Astrocyte (in vitro differentiated cells and primary cell): ENCODE results near the gene DUSP10. TPM values are rescaled to one million over a fixed set of nuclear protein-coding genes. Genes with fewer than 3 reads are reported as not detected.

Experiments
- DNase-seq: peaks from one replicate; pipeline ENCODE4 v3.0.0-alpha.2; 2010; ENCODE audit warnings: low read depth
- FAIRE-seq: peaks from 2 replicates; lab custom pipeline; 2011; peaks lifted over from hg19 to GRCh38; lab: Jason Lieb, UNC
- H2AFZ ChIP-seq: 2 replicates; pipeline ENCODE4 v1.6.0; 2012; ENCODE audit warnings: low read depth, low read length, inconsistent platforms
- H3K27ac ChIP-seq: 2 replicates; pipeline ENCODE4 v1.5.1; 2011; ENCODE audit warnings: low read depth, low read length, inconsistent platforms
- H3K27me3 ChIP-seq: 2 replicates; pipeline ENCODE4 v1.6.0; 2011; ENCODE audit warnings: low read length, inconsistent platforms; ENCODE audit not compliant: insufficient read depth
- H3K36me3 ChIP-seq: 2 replicates; pipeline ENCODE4 v1.5.1; 2011; ENCODE audit warnings: low read length, inconsistent platforms; ENCODE audit not compliant: insufficient read depth
- H3K4me1 ChIP-seq: 2 replicates; pipeline ENCODE4 v1.5.1; 2011; ENCODE audit warnings: low read length, inconsistent platforms; ENCODE audit not compliant: insufficient read depth
- H3K4me2 ChIP-seq: 2 replicates; pipeline ENCODE4 v1.6.0; 2012; ENCODE audit warnings: low read length, inconsistent platforms
- H3K4me3 ChIP-seq: 2 replicates; pipeline ENCODE4 v1.5.1; 2011; ENCODE audit warnings: low read depth, mild to moderate bottlenecking, low read length, inconsistent platforms; ENCODE audit not compliant: insufficient read depth
- H3K79me2 ChIP-seq: 2 replicates; pipeline ENCODE4 v1.6.0; 2012; ENCODE audit warnings: mild to moderate bottlenecking, low read length, inconsistent platforms; ENCODE audit not compliant: insufficient read depth
- H3K9ac ChIP-seq: 2 replicates; pipeline ENCODE4 v1.6.0; 2012; ENCODE audit warnings: mild to moderate bottlenecking, low read length, inconsistent platforms
- H3K9me3 ChIP-seq: 2 replicates; pipeline ENCODE4 v1.5.1; 2012; ENCODE audit warnings: low read depth, mild to moderate bottlenecking, low read length, inconsistent platforms; ENCODE audit not compliant: insufficient read depth
- H4K20me1 ChIP-seq: 2 replicates; pipeline ENCODE4 v1.6.0; 2012; ENCODE audit warnings: low read length, inconsistent platforms; ENCODE audit not compliant: insufficient read depth
- H3K27ac Mint-ChIP-seq: one replicate; pipeline ENCODE4 v1.8.0; 2021; ENCODE audit warnings: mild to moderate bottlenecking, mixed read lengths; ENCODE audit not compliant: unreplicated experiment
- H3K27me3 Mint-ChIP-seq: one replicate; pipeline ENCODE4 v1.8.0; 2021; ENCODE audit warnings: low read depth, mixed read lengths; ENCODE audit not compliant: unreplicated experiment
- H3K36me3 Mint-ChIP-seq: one replicate; pipeline ENCODE4 v1.8.0; 2021; ENCODE audit warnings: low read depth, mixed read lengths; ENCODE audit not compliant: unreplicated experiment
- H3K4me1 Mint-ChIP-seq: one replicate; pipeline ENCODE4 v1.8.0; 2021; ENCODE audit warnings: low read depth, mixed read lengths; ENCODE audit not compliant: unreplicated experiment
- H3K4me3 Mint-ChIP-seq: one replicate; pipeline ENCODE4 v1.8.0; 2021; ENCODE audit warnings: mild to moderate bottlenecking, moderate library complexity, mixed read lengths; ENCODE audit not compliant: unreplicated experiment
- H3K9me3 Mint-ChIP-seq: one replicate; pipeline ENCODE4 v1.8.0; 2021; ENCODE audit warnings: mild to moderate bottlenecking, mixed read lengths; ENCODE audit not compliant: unreplicated experiment
- EZH2 ChIP-seq: IDR thresholded peaks from 2 replicates; pipeline ENCODE4 v1.6.1; 2012; ENCODE audit warnings: mild to moderate bottlenecking, low read length, inconsistent platforms; ENCODE audit not compliant: insufficient read depth
- total RNA-seq: library from RNA; stranded (reverse); gene quantifications from 2 replicates; pipeline ENCODE4 v1.2.1, GENCODE V29; 2021
- TF ChIP-seq, protein P1 (sequence below): IDR thresholded peaks from 2 replicates; pipeline ENCODE4 v1.5.1; 2011; ENCODE audit warnings: low read depth, mild to moderate bottlenecking, inconsistent platforms, low read length, moderate library complexity; ENCODE audit not compliant: insufficient read depth

The DUSP10 gene
- total RNA-seq, 1 donor from 2014 or later: 45.8 TPM

DNA sequence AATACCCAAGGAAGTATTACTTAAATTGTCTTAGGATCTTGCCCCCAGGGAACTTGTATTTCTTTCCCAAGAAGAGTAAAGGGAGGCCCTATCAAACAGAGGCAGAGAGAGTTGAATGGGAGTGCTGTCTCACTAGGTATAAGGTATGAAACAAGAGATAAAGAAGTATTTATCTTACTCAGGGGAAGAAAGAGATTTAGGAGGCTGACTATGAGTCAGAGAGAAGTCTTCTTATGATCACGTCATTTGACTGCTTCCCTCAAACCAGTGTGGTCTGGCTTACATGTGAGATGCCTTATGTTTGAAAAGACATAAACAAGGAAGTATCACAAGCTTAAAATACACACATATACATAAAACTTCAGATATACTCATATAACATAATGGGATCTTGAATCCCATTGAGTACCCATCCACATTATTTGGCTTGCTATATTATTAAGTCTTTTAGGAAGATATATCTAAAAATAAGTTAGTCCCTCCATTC is 29.6 kb downstream of the DUSP10 start:
- Histone ChIP-seq H3K27ac (peak overlapping the region; percentile 73), H3K27me3 (no peaks in the 10 kb centered on the region), H3K9me3 (no peaks in the 10 kb centered on the region), H3K4me2 (peak overlapping the region; percentile 50), H3K4me1 (peaks cover 16% of the 10 kb centered on the region), H3K36me3 (no peaks in the 10 kb centered on the region), H3K9ac (peak overlapping the region; percentile 41), H3K4me3 (no peak overlapping the region), H3K79me2 (peaks cover 17% of the 10 kb centered on the region), H4K20me1 (peaks cover 5% of the 10 kb centered on the region), H2AFZ (no peak overlapping the region)
- Mint-ChIP-seq H3K9me3 (no peaks in the 10 kb centered on the region), H3K27ac (peak overlapping the region; percentile 92), H3K36me3 (peaks cover 8% of the 10 kb centered on the region), H3K4me3 (no peak overlapping the region), H3K27me3 (no peaks in the 10 kb centered on the region), H3K4me1 (peaks cover 72% of the 10 kb centered on the region)
- FAIRE-seq (peak; percentile 87), DNase-seq (peak; percentile 97)
- no peak for TF ChIP-seq EZH2
- TF ChIP-seq, protein P1, sequence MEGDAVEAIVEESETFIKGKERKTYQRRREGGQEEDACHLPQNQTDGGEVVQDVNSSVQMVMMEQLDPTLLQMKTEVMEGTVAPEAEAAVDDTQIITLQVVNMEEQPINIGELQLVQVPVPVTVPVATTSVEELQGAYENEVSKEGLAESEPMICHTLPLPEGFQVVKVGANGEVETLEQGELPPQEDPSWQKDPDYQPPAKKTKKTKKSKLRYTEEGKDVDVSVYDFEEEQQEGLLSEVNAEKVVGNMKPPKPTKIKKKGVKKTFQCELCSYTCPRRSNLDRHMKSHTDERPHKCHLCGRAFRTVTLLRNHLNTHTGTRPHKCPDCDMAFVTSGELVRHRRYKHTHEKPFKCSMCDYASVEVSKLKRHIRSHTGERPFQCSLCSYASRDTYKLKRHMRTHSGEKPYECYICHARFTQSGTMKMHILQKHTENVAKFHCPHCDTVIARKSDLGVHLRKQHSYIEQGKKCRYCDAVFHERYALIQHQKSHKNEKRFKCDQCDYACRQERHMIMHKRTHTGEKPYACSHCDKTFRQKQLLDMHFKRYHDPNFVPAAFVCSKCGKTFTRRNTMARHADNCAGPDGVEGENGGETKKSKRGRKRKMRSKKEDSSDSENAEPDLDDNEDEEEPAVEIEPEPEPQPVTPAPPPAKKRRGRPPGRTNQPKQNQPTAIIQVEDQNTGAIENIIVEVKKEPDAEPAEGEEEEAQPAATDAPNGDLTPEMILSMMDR: no peak

DNA sequence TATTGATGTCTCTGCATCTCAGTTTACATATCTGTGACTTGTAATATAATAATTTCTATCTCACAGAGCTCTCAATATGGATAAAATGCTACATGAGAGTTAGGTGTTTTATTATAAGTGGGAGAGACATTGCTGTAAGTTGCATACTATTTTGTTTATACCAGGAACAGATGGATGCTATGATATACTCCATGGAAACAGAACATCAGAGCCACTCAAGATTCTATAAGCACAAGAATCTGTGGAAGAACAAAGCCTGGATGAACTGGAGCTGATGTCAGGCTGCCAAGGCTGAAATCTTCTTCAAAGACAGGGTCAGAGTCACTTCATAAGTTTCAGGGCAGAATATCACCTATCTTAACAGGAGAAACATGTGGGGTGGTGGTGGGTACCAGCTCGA is 30.2 kb downstream of the DUSP10 start:
- Mint-ChIP-seq H3K4me1 (peaks cover 67% of the 10 kb centered on the region), H3K27me3 (no peaks in the 10 kb centered on the region), H3K36me3 (peaks cover 8% of the 10 kb centered on the region), H3K27ac (peak overlapping the region; percentile 92), H3K9me3 (no peaks in the 10 kb centered on the region), H3K4me3 (peak overlapping the region; percentile 54)
- Histone ChIP-seq H3K79me2 (peaks cover 11% of the 10 kb centered on the region), H3K4me2 (peak overlapping the region; percentile 50), H3K9ac (peak overlapping the region; percentile 41), H3K27me3 (no peaks in the 10 kb centered on the region), H2AFZ (no peak overlapping the region), H3K27ac (peak overlapping the region; percentile 73), H3K4me3 (no peak overlapping the region), H3K36me3 (no peaks in the 10 kb centered on the region), H4K20me1 (peaks cover 5% of the 10 kb centered on the region), H3K9me3 (no peaks in the 10 kb centered on the region), H3K4me1 (peaks cover 16% of the 10 kb centered on the region)
- no peak for TF ChIP-seq EZH2
- TF ChIP-seq, protein P1: no peak
- FAIRE-seq: no peak
- DNase-seq: no peak

DNA sequence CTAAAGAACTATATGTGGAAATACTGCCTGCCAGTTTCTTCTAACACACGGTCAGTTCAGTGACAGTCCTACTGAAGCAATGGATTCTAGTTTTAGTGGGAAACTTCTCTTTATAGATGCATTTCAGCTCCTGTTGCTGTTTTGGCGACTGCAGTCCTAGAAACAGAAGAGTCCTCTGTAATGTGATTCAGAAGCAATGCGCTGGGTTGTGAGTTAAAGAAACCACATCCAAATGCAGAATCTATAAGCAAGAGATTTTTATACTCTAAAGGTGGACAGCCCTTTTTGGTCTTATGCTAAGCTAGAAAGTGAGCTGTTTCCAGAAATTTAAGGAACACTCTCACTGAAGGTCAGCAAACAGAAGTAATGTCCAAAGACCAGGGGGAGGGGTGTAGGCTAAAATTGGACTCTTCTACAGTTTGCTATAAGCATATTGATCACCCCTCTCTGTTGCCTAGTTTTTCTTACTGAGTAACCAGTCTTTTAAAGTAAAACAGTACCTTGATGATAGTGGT is 30.8 kb downstream of the DUSP10 start:
- FAIRE-seq: no peak

More for the DNA sequence above, 30.8 kb downstream of the DUSP10 start:
- no peak for TF ChIP-seq EZH2
- TF ChIP-seq, protein P1: no peak
- H3K9ac ChIP-seq: no peak overlapping the region
- no peaks in the 10 kb centered on the region for H3K27me3 ChIP-seq
- no peak for DNase-seq
- H3K36me3 ChIP-seq: no peaks in the 10 kb centered on the region
- peaks cover 15% of the 10 kb centered on the region for H3K4me1 ChIP-seq
- H3K27ac ChIP-seq: no peak overlapping the region
- H3K9me3 ChIP-seq: no peaks in the 10 kb centered on the region
- Mint-ChIP-seq H3K27me3 (no peaks in the 10 kb centered on the region), H3K27ac (peak overlapping the region; percentile 92), H3K4me3 (no peak overlapping the region), H3K4me1 (peaks cover 63% of the 10 kb centered on the region), H3K36me3 (peaks cover 8% of the 10 kb centered on the region), H3K9me3 (no peaks in the 10 kb centered on the region)
- peaks cover 3% of the 10 kb centered on the region for H4K20me1 ChIP-seq
- peaks cover 7% of the 10 kb centered on the region for H3K79me2 ChIP-seq
- H3K4me3 ChIP-seq: no peak overlapping the region
- no peak overlapping the region for H3K4me2 ChIP-seq
- no peak overlapping the region for H2AFZ ChIP-seq
